Activated T-helper 1 cell treated with anti-CD3 and anti-CD28 coated beads, Interleukin-12 subunit alpha, Interleukin-12 subunit beta, Interleukin-2, Interleukin-4 antibody, amounts not matched to agents 30 ng/mL and 10 ng/mL and 1 ng/mL, durations not matched to agents 14 hours and 24 hours and 36 hours (primary cell): Measurements from ENCODE around the gene FAM53B. TPM values are rescaled to one million over a fixed set of nuclear protein-coding genes. Genes with fewer than 3 reads are reported as not detected.
A peak's percentile ranks its signal among the peaks of the same experiment; 100 is the strongest.

ENCODE experiments used
- DNase-seq: peaks from one replicate; pipeline ENCODE4 v3.0.0; 2021; ENCODE audit warnings: low spot score
- H3K27ac Mint-ChIP-seq: one replicate; pipeline ENCODE4 v1.8.0; 2021; ENCODE audit warnings: mild to moderate bottlenecking, mixed read lengths
- H3K27me3 Mint-ChIP-seq: one replicate; pipeline ENCODE4 v1.8.0; 2022; ENCODE audit warnings: mild to moderate bottlenecking, moderate library complexity, mixed read lengths; ENCODE audit not compliant: insufficient read depth
- H3K36me3 Mint-ChIP-seq: one replicate; pipeline ENCODE4 v1.8.0; 2021; ENCODE audit warnings: low read depth, mixed read lengths
- H3K4me1 Mint-ChIP-seq: one replicate; pipeline ENCODE4 v1.8.0; 2021; ENCODE audit warnings: low read depth, mixed read lengths
- H3K4me3 Mint-ChIP-seq: one replicate; pipeline ENCODE4 v1.8.0; 2021; ENCODE audit warnings: mild to moderate bottlenecking, moderate library complexity, mixed read lengths
- H3K9me3 Mint-ChIP-seq: one replicate; pipeline ENCODE4 v1.8.0; 2021; ENCODE audit warnings: mixed read lengths
- intact Hi-C: fragments of 100-400 bp; cut with micrococcal nuclease; formaldehyde crosslinking; loops from one replicate; pipeline ENCODE4 v1.15.1; 2024
- total RNA-seq: library from RNA; stranded (reverse); gene quantifications from 2 replicates; pipeline ENCODE4 v1.2.3, GENCODE V29; 2022

Gene FAM53B
- total RNA-seq, 1 donor from 2014 or later: 31.8 TPM

DNA sequence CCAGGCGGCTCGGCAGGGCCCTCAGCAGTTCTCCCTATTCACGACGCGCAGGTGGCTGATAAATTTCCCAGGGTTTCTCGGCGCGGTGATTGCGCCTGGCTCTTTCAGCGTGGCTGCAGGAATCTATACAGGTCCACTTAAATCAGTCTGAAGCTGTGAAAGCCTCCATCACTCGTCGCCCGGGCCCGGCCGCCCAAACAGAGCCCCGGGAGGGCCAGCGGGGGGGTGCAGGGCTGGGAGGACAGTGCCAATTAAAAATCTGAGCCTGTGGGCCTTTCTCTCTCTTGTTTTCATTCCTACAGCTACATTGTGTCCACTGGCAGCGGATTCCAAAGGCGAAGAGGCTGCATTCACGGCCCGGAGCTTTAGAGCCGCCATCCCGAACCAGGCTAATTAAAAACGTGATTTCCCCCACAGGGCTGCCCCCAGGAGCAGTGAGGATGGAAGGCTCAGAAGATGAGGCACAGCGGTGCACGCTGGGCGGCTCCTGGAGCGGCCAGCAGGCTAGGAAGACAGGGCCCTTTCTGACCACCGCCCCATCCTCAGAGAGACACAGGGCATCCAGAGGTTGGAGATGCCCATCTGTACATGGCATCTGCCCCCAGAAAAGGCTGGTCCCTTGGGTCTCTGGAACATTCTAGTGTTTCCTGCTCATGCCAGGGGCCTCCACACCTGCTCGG is 100.7 kb downstream of the FAM53B start:
- H3K4me3 Mint-ChIP-seq: no peak overlapping the region
- no peaks in the 10 kb centered on the region for H3K27me3 Mint-ChIP-seq
- H3K27ac Mint-ChIP-seq: no peak overlapping the region
- intact Hi-C loops: no loop called here
- H3K4me1 Mint-ChIP-seq: peaks cover 58% of the 10 kb centered on the region
- no peaks in the 10 kb centered on the region for H3K9me3 Mint-ChIP-seq
- no peak for DNase-seq
- H3K36me3 Mint-ChIP-seq: peaks cover 18% of the 10 kb centered on the region

DNA sequence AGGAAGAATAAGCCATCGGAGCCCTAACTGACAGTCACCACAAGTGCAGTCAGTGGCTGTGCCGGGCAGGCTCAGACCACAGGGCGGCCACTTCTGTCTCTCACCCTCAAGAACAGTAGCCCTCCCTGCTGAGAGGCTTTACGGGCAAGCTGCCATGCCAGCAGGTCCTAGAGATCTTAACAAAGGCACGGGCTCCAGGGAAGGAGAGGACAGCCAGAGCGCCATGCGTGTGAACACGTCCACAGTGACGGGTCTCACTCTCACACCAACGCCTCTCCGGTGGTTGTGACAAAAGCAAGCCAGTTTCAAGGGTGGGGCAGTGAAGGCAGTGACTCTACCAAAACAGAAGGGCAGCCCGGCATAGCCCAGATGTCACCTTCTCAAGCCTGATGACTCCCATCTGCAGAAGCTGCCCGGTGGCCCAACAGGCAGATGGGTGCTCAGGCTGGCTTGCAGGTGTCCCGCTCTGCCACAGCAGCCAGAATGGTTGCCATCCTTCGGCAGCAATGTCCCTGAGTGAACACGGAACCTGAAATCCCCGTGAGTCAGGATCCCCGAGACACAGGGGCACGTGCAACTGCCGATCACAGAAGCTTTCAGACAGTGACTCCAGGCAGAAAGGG is 102.0 kb downstream of the FAM53B start:
- H3K27ac Mint-ChIP-seq: no peak overlapping the region
- no peak overlapping the region for H3K4me3 Mint-ChIP-seq
- no peak for DNase-seq
- H3K9me3 Mint-ChIP-seq: no peaks in the 10 kb centered on the region
- H3K4me1 Mint-ChIP-seq: peaks cover 52% of the 10 kb centered on the region
- peaks cover 14% of the 10 kb centered on the region for H3K36me3 Mint-ChIP-seq
- no peaks in the 10 kb centered on the region for H3K27me3 Mint-ChIP-seq
- intact Hi-C loops: no loop called here

DNA sequence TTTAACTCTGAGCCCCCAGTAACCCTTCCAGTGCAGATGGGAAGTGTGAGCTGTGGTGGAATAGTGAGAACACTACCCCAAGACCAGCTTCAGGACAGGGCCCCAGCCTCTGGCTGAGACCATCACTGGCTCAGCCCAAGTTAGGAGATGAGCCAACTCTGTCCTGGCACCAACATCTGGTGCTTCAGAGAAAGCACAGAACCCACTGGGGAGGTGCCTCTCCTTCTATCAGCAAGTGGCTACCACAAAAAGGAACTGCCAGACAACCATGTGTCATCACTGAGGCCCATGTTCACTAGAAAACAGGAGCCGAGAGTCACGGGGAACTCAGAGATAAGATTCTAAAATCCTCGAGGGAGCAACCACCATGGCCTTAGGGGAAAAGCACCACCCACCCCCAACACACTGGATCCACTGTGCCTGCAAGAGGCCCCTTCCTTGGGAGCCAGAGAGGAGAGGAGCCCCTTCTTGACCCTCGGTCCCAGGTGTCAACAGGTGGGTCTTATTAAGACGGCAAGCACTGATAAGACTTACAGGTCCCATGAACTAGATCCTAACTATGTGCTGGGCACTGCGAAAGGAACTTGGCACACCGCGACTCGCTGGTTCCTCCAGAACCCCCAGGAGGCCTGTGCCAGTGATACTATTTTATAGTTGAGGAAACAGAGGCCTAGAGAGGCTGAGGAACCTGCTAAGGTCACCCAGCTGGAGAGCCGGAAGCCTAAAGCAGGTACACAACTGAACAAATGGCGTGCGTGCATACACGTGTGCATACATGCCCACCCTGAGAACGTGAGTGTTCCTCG is 102.7 kb downstream of the FAM53B start:
- H3K4me3 Mint-ChIP-seq: peak overlapping the region; percentile 46
- intact Hi-C loops: no loop called here
- peaks cover 52% of the 10 kb centered on the region for H3K4me1 Mint-ChIP-seq

DNA sequence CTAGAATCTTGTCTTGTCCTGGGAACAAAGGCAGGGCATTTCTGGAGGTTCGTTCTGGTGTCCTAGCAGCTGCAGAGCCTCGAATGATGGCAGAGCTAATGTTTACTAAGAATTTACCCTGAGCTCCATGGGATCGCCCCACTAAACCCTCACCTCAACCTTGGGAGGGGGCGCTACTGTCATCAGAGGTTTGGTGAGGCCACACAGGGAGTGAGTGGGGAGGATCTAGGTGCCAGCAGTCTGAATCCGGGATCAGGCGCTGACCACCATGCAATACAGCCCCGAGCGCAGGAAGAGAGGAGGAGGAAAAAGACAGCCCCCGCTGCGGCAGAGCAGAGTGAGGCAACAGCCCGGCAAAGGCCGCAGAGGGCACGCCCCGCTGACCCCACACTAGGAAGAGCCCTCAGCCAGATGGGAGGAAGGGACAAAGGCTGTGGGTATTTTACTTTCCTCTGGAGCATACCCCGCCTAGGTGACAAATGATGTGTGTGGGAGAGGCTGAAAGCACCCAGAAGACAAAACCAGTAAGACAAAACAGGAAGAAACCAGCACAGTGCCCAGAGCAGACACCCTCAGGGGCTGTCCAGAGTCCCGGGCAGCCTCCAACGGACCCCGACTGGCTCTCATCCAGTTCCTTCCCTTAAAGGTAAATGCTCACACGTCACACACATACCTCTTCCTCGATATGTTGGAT is 103.5 kb downstream of the FAM53B start:
- intact Hi-C loops: no loop called here
- Mint-ChIP-seq H3K36me3 (peaks cover 12% of the 10 kb centered on the region), H3K4me3 (peak overlapping the region; percentile 46), H3K4me1 (peaks cover 55% of the 10 kb centered on the region), H3K27ac (peak overlapping the region; percentile 77), H3K27me3 (no peaks in the 10 kb centered on the region), H3K9me3 (no peaks in the 10 kb centered on the region)
- DNase-seq: no peak

More for the DNA sequence above, 102.7 kb downstream of the FAM53B start:
- no peaks in the 10 kb centered on the region for H3K9me3 Mint-ChIP-seq
- no peak for DNase-seq
- peaks cover 12% of the 10 kb centered on the region for H3K36me3 Mint-ChIP-seq
- no peaks in the 10 kb centered on the region for H3K27me3 Mint-ChIP-seq
- H3K27ac Mint-ChIP-seq: peak overlapping the region; percentile 77

DNA sequence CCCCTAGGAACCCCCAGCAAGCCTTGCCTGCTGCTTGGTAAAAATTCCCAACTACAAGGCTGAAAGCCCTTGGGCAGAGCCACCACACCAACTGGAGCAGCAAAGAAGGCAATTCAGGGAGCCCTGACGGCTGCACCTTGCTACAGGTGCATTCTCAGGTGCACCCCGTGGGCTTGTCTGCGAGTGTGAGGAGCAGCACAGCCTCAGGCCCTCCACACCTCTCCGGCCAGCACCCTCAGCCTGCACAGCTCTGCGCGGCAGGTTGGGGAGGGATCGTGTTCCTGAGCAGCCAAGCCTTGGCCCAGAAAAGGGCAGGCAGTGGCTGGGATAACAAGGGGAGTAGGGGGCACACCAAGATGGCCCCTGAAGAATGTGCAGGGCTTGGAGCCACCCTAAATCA is 104.1 kb downstream of the FAM53B start:
- Mint-ChIP-seq H3K27me3 (no peaks in the 10 kb centered on the region), H3K9me3 (no peaks in the 10 kb centered on the region), H3K4me1 (peaks cover 55% of the 10 kb centered on the region), H3K27ac (no peak overlapping the region), H3K4me3 (no peak overlapping the region), H3K36me3 (peaks cover 16% of the 10 kb centered on the region)
- intact Hi-C loops: no loop called here
- DNase-seq: no peak

DNA sequence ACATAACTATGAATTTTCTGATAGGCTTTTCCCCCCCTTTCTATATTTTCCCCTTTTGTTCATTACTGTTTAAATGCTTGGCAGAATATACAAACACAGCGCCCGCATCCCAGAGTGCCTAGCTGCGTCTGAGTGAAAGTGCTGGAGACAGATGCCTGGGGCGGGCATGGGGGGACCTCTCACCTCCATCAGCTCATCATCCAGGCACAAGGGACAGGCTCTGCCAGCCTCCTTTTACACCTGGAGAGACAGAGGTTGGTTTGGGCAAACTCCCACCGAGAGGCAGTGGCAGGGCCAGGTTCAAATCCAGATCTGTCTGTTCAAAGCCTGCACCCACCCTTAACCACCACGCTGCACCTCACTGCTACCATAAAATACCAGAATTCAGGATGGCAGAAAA is 104.5 kb downstream of the FAM53B start:
- H3K9me3 Mint-ChIP-seq: peaks cover 2% of the 10 kb centered on the region
- no peak for DNase-seq
- peaks cover 53% of the 10 kb centered on the region for H3K4me1 Mint-ChIP-seq
- intact Hi-C loops: no loop called here
- H3K27ac Mint-ChIP-seq: no peak overlapping the region
- H3K4me3 Mint-ChIP-seq: no peak overlapping the region
- H3K36me3 Mint-ChIP-seq: peaks cover 18% of the 10 kb centered on the region
- no peaks in the 10 kb centered on the region for H3K27me3 Mint-ChIP-seq

DNA sequence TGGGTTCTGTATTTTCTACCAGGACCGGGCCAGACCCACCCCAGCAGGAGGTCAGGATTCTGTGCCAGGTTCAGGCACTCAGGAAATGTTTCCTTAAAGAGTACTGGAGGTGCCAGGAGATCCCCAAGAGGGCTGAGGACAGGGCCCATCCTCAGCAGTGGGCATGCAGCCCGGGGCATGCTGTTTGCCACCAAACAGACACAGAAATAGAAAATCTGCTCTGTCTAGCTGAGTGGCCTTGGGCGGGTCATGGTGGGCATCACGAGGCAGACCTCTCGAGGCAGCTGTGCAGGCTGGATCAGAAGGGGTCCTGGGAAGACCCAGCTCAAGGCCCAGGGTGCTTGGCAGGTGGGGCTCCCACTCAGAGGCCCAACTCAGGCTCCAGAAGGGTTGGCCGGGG is 105.0 kb downstream of the FAM53B start:
- peaks cover 49% of the 10 kb centered on the region for H3K4me1 Mint-ChIP-seq

DNA sequence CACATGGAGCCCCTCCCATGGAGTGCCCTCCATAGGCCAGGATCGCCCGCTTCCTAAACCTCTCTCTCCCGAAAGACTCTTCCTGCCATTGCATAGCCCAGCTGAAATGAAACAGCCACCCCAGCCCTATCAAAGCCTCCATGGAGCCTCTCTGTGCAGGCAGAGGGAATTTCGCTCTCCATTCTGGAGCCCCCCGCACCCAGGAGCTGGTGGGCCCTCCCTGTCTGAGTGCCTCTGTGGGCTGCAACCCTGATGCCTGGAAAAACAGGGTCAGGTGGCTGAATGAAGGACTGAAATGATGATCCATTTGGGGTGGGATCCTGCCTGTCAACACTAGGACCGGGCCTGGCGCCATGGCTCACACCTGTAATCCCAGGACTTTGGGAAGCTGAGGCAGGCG is 106.4 kb downstream of the FAM53B start:
- DNase-seq: no peak
- Mint-ChIP-seq H3K27me3 (peaks cover 2% of the 10 kb centered on the region), H3K27ac (no peak overlapping the region), H3K36me3 (peaks cover 26% of the 10 kb centered on the region), H3K9me3 (peaks cover 14% of the 10 kb centered on the region), H3K4me3 (no peak overlapping the region), H3K4me1 (peaks cover 43% of the 10 kb centered on the region)
- intact Hi-C loops: no loop called here

More for the DNA sequence above, 105.0 kb downstream of the FAM53B start:
- Mint-ChIP-seq H3K9me3 (peaks cover 6% of the 10 kb centered on the region), H3K27me3 (no peaks in the 10 kb centered on the region), H3K4me3 (no peak overlapping the region), H3K27ac (no peak overlapping the region), H3K36me3 (peaks cover 20% of the 10 kb centered on the region)
- intact Hi-C loops: no loop called here
- no peak for DNase-seq

DNA sequence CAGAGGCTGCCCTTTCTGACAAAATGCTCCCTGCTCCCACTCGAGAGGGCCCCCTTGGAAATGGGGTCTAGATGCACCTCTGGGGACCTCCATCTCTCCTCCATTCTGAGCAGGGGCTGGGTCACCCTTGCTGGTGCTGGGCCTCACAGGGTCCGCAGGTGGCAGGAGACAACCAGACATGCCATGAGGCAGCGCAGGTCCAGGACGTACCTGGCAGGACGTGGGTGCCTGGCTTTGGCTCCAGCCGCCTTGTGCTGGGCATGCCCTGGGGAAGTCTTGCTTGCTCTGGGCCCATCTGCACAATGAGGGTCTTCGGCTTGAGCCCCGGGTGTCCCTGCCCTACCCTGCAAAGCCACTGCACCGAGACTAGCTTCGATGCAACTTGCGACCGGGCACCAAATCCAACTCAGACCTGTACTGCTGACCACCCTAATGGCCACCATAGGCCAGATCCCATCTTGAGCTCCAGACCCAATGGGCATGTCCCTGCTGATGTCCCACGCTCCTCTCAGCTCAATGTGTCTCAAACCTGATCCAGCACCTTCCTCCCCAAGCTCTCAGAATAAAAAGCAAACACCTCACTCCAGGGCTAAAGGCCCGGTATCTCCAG is 107.0 kb downstream of the FAM53B start:
- Mint-ChIP-seq H3K9me3 (peaks cover 14% of the 10 kb centered on the region), H3K4me3 (no peak overlapping the region), H3K27me3 (peaks cover 2% of the 10 kb centered on the region), H3K36me3 (peaks cover 23% of the 10 kb centered on the region), H3K4me1 (peaks cover 40% of the 10 kb centered on the region), H3K27ac (no peak overlapping the region)
- intact Hi-C loops: no loop called here
- DNase-seq: no peak

DNA sequence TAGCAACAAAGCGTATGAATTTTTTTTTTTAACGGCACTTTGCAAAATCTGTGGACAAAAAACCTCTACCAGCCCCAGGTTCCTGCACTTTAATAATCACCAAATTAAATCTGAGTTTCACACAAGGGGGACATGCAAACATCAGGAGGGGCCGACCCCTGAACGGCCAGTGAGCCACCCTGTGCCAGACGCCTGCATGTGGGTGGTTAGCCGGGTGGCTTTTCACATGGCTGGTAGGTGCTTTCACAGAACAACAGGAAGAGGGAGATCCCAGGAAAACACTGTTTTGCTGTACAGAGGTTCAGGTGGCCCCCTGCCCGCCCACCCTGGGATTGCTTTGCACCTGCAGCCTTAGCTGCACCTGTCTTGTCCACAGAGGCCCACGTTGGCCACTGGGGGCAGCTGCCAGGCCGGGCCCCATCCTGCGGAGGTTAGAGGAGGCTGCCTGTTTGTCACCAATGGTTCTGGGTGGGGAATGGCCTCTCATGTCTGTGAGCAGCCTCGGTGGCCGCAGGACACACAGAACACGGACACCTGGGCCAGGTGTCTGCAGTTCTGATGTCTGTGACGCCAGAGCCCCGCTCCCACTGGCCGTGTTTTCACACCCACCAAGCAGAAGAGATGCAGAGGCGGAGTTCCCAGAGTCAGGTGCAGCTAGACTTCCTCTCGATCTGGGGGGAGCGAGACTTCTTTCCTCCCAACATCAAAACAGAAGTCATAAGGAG is 107.7 kb downstream of the FAM53B start:
- Mint-ChIP-seq H3K27me3 (peaks cover 2% of the 10 kb centered on the region), H3K9me3 (peaks cover 14% of the 10 kb centered on the region), H3K4me3 (peak overlapping the region; percentile 11), H3K36me3 (peaks cover 19% of the 10 kb centered on the region), H3K4me1 (peaks cover 34% of the 10 kb centered on the region), H3K27ac (no peak overlapping the region)
- no peak for DNase-seq
- intact Hi-C loops: no loop called here

DNA sequence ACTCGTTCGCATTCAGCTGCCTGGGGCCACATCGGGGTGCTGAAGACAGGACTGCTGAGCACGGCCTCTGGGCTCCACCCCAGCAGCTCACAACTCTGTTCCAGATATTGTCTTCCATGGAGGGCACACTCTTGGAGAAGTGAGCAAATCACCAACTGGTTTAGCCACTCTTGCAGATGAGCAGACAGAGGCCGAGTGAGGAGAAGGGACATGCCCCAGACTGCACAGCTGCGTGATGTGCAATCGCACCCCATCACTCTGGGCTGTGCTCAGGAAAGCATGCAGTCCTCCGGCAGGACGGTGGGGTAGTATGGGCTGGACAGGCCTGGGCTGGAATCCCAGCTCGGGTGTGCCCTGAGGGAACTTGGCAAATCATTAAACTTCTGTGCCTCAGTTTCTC is 111.6 kb downstream of the FAM53B start:
- Mint-ChIP-seq H3K27me3 (peaks cover 5% of the 10 kb centered on the region), H3K36me3 (peaks cover 19% of the 10 kb centered on the region), H3K4me1 (peaks cover 28% of the 10 kb centered on the region), H3K9me3 (peaks cover 14% of the 10 kb centered on the region), H3K4me3 (no peak overlapping the region), H3K27ac (no peak overlapping the region)
- intact Hi-C loops: loop anchor here (1.0 kb wide), 1 partner anchor 109 kb away; no protein-coding TSS in a partner anchor
- no peak for DNase-seq

DNA sequence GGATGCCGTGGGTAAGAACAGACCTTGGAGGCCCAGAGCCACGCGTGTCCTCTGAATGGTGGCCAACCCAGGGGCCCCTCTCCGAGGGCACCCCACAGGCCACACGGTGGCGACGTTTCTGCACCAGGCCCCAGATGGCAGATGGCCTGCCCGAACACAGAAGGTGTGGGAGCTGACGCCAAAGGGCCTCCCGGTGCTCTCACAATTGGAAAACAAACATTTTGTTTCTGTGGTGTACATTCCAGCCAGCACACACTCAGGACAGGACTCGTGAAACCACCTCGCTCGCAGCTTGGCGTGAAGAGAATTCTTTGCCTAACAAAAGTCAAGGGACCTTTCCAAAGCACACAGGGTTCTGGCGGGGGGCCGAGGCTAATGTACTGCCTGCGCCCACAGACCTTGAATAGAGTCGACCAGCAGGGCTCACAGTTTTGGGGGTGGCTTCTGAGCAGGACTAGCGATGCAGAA is 112.1 kb downstream of the FAM53B start:
- Mint-ChIP-seq H3K9me3 (peaks cover 14% of the 10 kb centered on the region), H3K4me3 (no peak overlapping the region), H3K4me1 (peaks cover 28% of the 10 kb centered on the region), H3K27me3 (peaks cover 5% of the 10 kb centered on the region), H3K27ac (no peak overlapping the region), H3K36me3 (peaks cover 19% of the 10 kb centered on the region)
- intact Hi-C loops: loop anchor here (1.0 kb wide), 1 partner anchor 109 kb away; no protein-coding TSS in a partner anchor
- DNase-seq: no peak
